Stomach (tissue), 9 donors: ENCODE data around the gene SNU13. TPM values are rescaled to one million over a fixed set of nuclear protein-coding genes. Genes with fewer than 3 reads are reported as not detected.
A peak's percentile ranks its signal among the peaks of the same experiment; 100 is the strongest.

Source experiments
- DNase-seq, 2 donors: peaks; one replicate each; pipeline versions ENCODE4 v3.0.0 to v3.0.0-alpha.2; 2013 to 2019
- H3K27ac ChIP-seq, 5 donors: fragments of 200-600 bp in 4 of 5; sonication (generic) in 4 of 5; one replicate each; pipeline ENCODE4 v1.5.1; 2013 to 2019; ENCODE audit warnings: mild to moderate bottlenecking in 1 of 5, moderate library complexity in 1 of 5
- H3K27me3 ChIP-seq, 3 donors: fragments of 200-600 bp; sonication (generic); one replicate each; pipeline ENCODE4 v1.5.1; 2017 to 2019; ENCODE audit warnings: mixed run types in 1 of 3
- H3K36me3 ChIP-seq, 4 donors: fragments of 200-600 bp; sonication (generic); 1 replicate in 3 of 4; 2 replicates in 1 of 4; pipeline ENCODE4 v1.5.1; 2016 to 2019
- H3K4me1 ChIP-seq, 4 donors: fragments of 200-600 bp; sonication (generic); one replicate each; pipeline ENCODE4 v1.5.1; 2016 to 2019
- H3K4me3 ChIP-seq, 4 donors: fragments of 200-600 bp; sonication (generic) in 3 of 4; one replicate each; pipeline ENCODE4 v1.5.1; 2016 to 2019; ENCODE audit warnings: mild to moderate bottlenecking in 1 of 4
- H3K9me3 ChIP-seq, 4 donors: fragments of 200-600 bp; sonication (generic); one replicate each; pipeline ENCODE4 v1.5.1; 2016 to 2019
- CTCF ChIP-seq, 7 experiments: fragments of 450-650 bp in 4 of 7; fragments of 200-600 bp in 3 of 7; sonication (generic) in 3 of 7; IDR thresholded peaks; one replicate each; pipeline ENCODE4 v1.5.1; 2016 to 2019; ENCODE audit warnings: antibody characterized with exemption in 7 of 7, control low read depth in 2 of 7, mild to moderate bottlenecking in 1 of 7
- EP300 ChIP-seq: sonication (generic); formaldehyde crosslinking; IDR thresholded peaks from one replicate; pipeline ENCODE4 v1.6.1; 2017; ENCODE audit warnings: antibody characterized with exemption
- POLR2A ChIP-seq, 4 donors: fragments of 450-650 bp; IDR thresholded peaks; one replicate each; pipeline ENCODE4 v1.6.1; 2016; ENCODE audit warnings: antibody characterized with exemption in 4 of 4, control low read depth in 2 of 4, mild to moderate bottlenecking in 1 of 4, moderate library complexity in 1 of 4
- POLR2AphosphoS5 ChIP-seq, 3 donors: sonication (generic); formaldehyde crosslinking; IDR thresholded peaks; one replicate each; pipeline ENCODE4 v1.6.1; 2016; ENCODE audit warnings: antibody characterized with exemption in 3 of 3
- WGBS, 5 donors: extraction: QIAGEN DNeasy Blood & Tissue Kit in 3 of 5; methylation state at CpG; one replicate each; pipeline versions ENCODE4 v1.1.5 to v1.1.7; 2013 to 2018; 5-methylcytosine and 5-hydroxymethylcytosine counted together
- intact Hi-C: fragments of 100-400 bp; cut with DNase I; formaldehyde crosslinking; loops from one replicate; pipeline ENCODE4 v1.15.1; 2023; ENCODE audit warnings: low total_unique reads
- polyA plus RNA-seq, 3 donors: library from polyadenylated mRNA; stranded (reverse); fragments of 200-250 nt; gene quantifications; one replicate each; pipeline ENCODE4 v1.2.3, GENCODE V29; 2013
- total RNA-seq, 5 donors: library from RNA; depleted of rRNA; stranded (reverse); fragments of >200 nt; gene quantifications; one replicate each; pipeline versions ENCODE4 v1.1.0 to v1.2.3, GENCODE V29; 2014 to 2016
- donor health status: healthy with polysubstance abuse.
- donor health status: Bipolar disorder and iron deficiency.
- donor health status: healthy.

SNU13 gene
- total and polyA plus RNA-seq, 8 donors = 12.2 to 154 (median 98.1) TPM

- peak overlapping the region; percentile 57 to 64 (median 60) for H3K4me3 ChIP-seq
- H3K27me3 ChIP-seq = no peaks in the 10 kb centered on the region
- intact Hi-C loops = no loop called here
- H3K36me3 ChIP-seq = peaks cover 23 to 38% (median 36%) of the 10 kb centered on the region in 4 donors
- TF ChIP-seq CTCF (IDR thresholded peaks at IDR 0.05) (no peak), POLR2A (IDR thresholded peaks at IDR 0.05) (peak in 2 of 4 donors; percentile 12 to 68), POLR2AphosphoS5 (IDR thresholded peaks at IDR 0.05) (peak; percentile 93)
- no peaks in the 10 kb centered on the region for H3K9me3 ChIP-seq
- DNase-seq = peak; percentile 90 to 96
- peaks cover 7 to 47% (median 22%) of the 10 kb centered on the region in 4 donors for H3K4me1 ChIP-seq
- H3K27ac ChIP-seq = peak overlapping the region; percentile 80 to 91 (median 88)
- 37 to 54% (median 51%) methylated on average over 48 to 50 of the region's 50 CpGs for WGBS, 5 donors
Measured at GRCh38 chr22:41682033-41682807, 6.4 kb downstream of the SNU13 start.

DNA sequence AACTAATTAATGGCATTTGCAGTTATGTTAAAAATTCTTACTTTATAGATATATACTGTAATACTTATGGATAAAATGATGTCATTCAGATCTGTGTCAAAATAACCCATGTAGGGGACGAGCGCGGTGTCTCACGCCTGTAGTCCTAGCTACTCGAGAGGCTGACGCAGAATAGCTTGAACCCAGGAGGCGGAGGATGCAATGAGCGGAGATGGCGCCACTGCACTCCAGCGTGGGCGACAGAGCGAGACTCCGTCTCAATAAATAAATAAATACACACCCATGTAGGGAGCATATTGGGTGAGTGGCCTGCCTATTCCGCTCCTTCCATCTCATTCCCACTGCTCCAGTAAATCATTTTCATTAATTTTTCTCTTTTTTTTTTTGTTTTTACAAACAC, 7.1 kb downstream of the SNU13 start:
- H3K4me3 ChIP-seq = peak overlapping the region; percentile 57 to 64 (median 60)
- H3K27me3 ChIP-seq = no peaks in the 10 kb centered on the region
- H3K36me3 ChIP-seq = peaks cover 23 to 42% (median 41%) of the 10 kb centered on the region in 4 donors
- peak overlapping the region in 4 of 5 donors; percentile 84 to 91 (median 89) for H3K27ac ChIP-seq
- no peaks in the 10 kb centered on the region for H3K9me3 ChIP-seq
- peak in 1 of 2 donors; percentile 23 for DNase-seq
- peaks cover 1 to 41% (median 16%) of the 10 kb centered on the region in 4 donors for H3K4me1 ChIP-seq
- 53 to 60% (median 55%) methylated on average over 14 of the region's 14 CpGs for whole genome bisulfite sequencing, 5 donors
- TF ChIP-seq EP300 = no peak
- TF ChIP-seq POLR2AphosphoS5 (IDR thresholded peaks at IDR 0.05) = no peak
- TF ChIP-seq CTCF (IDR thresholded peaks at IDR 0.05) = no peak
- TF ChIP-seq POLR2A (IDR thresholded peaks at IDR 0.05) = no peak
- intact Hi-C loops = no loop called here

- intact Hi-C loops = no loop called here
- no peak for TF ChIP-seq EP300
- no peak for TF ChIP-seq POLR2AphosphoS5 (IDR thresholded peaks at IDR 0.05)
- TF ChIP-seq POLR2A (IDR thresholded peaks at IDR 0.05) = no peak
- TF ChIP-seq CTCF (IDR thresholded peaks at IDR 0.05) = no peak
- WGBS, 5 donors = 84 to 95% (median 91%) methylated on average over 4 of the region's 4 CpGs
- Histone ChIP-seq H3K27me3 (no peaks in the 10 kb centered on the region), H3K4me1 (peaks cover 0 to 24% (median 4%) of the 10 kb centered on the region in 4 donors), H3K9me3 (no peaks in the 10 kb centered on the region), H3K4me3 (no peak overlapping the region), H3K27ac (no peak overlapping the region), H3K36me3 (peaks cover 38 to 84% (median 79%) of the 10 kb centered on the region in 4 donors)
- DNase-seq = no peak
Measured at GRCh38 chr22:41676134-41676533, 12.5 kb downstream of the SNU13 start.

GRCh38 chr22:41674846-41675340, 13.8 kb downstream of the SNU13 start:
- TF ChIP-seq EP300 (no peak), CTCF (IDR thresholded peaks at IDR 0.05) (no peak), POLR2AphosphoS5 (IDR thresholded peaks at IDR 0.05) (no peak), POLR2A (IDR thresholded peaks at IDR 0.05) (no peak)
- DNase-seq = no peak
- no peaks in the 10 kb centered on the region for H3K27me3 ChIP-seq
- intact Hi-C loops = no loop called here
- 84 to 89% (median 85%) methylated on average over 12 of the region's 12 CpGs for WGBS, 5 donors
- H3K4me3 ChIP-seq = no peak overlapping the region
- H3K36me3 ChIP-seq = peaks cover 35 to 74% (median 68%) of the 10 kb centered on the region in 4 donors
- peaks cover 0 to 12% (median 0%) of the 10 kb centered on the region in 4 donors for H3K4me1 ChIP-seq
- no peaks in the 10 kb centered on the region for H3K9me3 ChIP-seq
- H3K27ac ChIP-seq = no peak overlapping the region
